HepG2 (cell line): ENCODE results near the gene GLUL. TPM values are rescaled to one million over a fixed set of nuclear protein-coding genes. Genes with fewer than 3 reads are reported as not detected.

Source experiments
- ELF1 ChIP-seq: sonication (generic); formaldehyde crosslinking; IDR thresholded peaks from 2 replicates; pipeline ENCODE4 v1.4.0; 2020; ENCODE audit warnings: missing genetic modification reagents
- PLRG1 ChIP-seq: fragments of 450-650 bp; conservative IDR thresholded peaks from 2 replicates; pipeline ENCODE4 v1.6.1; 2016
- PPARG ChIP-seq: conservative IDR thresholded peaks from 2 replicates; pipeline ENCODE4 v1.6.1; 2016; ENCODE audit warnings: missing biosample characterization, missing genetic modification reagents
- SNAI1 ChIP-seq: sonication (generic); formaldehyde crosslinking; IDR thresholded peaks from 2 replicates; pipeline ENCODE4 v1.5.0; 2020; ENCODE audit warnings: mild to moderate bottlenecking, missing genetic modification reagents, borderline replicate concordance
- TCF12 ChIP-seq, 2 experiments: fragments of 450-650 bp in 1 of 2; sonication (generic) in 1 of 2; formaldehyde crosslinking in 1 of 2; IDR thresholded peaks; 2 replicates each; pipeline versions ENCODE4 v1.6.1 to v1.8.0; 2017 to 2022; ENCODE audit warnings: antibody characterized with exemption in 1 of 2, mild to moderate bottlenecking in 1 of 2, missing genetic modification reagents in 1 of 2, moderate library complexity in 1 of 2
- ZNF33B ChIP-seq: sonication (generic); formaldehyde crosslinking; IDR thresholded peaks from 2 replicates; pipeline ENCODE4 v1.5.1; 2020; ENCODE audit warnings: mild to moderate bottlenecking, missing genetic modification reagents
- ZNF839 ChIP-seq: sonication (generic); formaldehyde crosslinking; IDR thresholded peaks from 2 replicates; pipeline ENCODE4 v1.4.0; 2020; ENCODE audit warnings: missing genetic modification reagents, mild to moderate bottlenecking, borderline replicate concordance
- polyA plus RNA-seq, 8 experiments: library from polyadenylated mRNA; depleted of rRNA in 3 of 8; stranded (reverse) in 7 of 8; unstranded in 1 of 8; fragments of >200 nt; fragmentation: Illumina TruSeq in 4 of 8; extraction: Trizol in 4 of 8; gene quantifications; 2 replicates each; pipeline versions ENCODE4 v1.2.1 to v1.2.3, GENCODE V29; 2011 to 2016; ENCODE audit warnings: low read depth in 4 of 8, missing spikeins in 1 of 8, mixed read lengths in 1 of 8; ENCODE audit not compliant: insufficient read depth in 1 of 8
- total RNA-seq, 5 experiments: library from RNA; depleted of rRNA; stranded (reverse); fragments of >200 nt; fragmentation: Illumina TruSeq; extraction: Trizol; gene quantifications; 2 replicates each; pipeline ENCODE4 v1.2.3, GENCODE V29; 2016; ENCODE audit warnings: low read depth in 1 of 5
- TF ChIP-seq, protein P1 (sequence below): sonication (generic); formaldehyde crosslinking; IDR thresholded peaks from 2 replicates; pipeline ENCODE4 v1.4.0; 2020; ENCODE audit warnings: missing genetic modification reagents, borderline replicate concordance
- TF ChIP-seq, protein P2 (sequence below): sonication (generic); formaldehyde crosslinking; IDR thresholded peaks from 2 replicates; pipeline ENCODE4 v1.5.0; 2020; ENCODE audit warnings: missing genetic modification reagents

GLUL gene
- total and polyA plus RNA-seq, 2 of the 13 experiments (the other 11 are each of a cell fraction or from before 2014, with no cell fraction given): 423 to 827 TPM

DNA sequence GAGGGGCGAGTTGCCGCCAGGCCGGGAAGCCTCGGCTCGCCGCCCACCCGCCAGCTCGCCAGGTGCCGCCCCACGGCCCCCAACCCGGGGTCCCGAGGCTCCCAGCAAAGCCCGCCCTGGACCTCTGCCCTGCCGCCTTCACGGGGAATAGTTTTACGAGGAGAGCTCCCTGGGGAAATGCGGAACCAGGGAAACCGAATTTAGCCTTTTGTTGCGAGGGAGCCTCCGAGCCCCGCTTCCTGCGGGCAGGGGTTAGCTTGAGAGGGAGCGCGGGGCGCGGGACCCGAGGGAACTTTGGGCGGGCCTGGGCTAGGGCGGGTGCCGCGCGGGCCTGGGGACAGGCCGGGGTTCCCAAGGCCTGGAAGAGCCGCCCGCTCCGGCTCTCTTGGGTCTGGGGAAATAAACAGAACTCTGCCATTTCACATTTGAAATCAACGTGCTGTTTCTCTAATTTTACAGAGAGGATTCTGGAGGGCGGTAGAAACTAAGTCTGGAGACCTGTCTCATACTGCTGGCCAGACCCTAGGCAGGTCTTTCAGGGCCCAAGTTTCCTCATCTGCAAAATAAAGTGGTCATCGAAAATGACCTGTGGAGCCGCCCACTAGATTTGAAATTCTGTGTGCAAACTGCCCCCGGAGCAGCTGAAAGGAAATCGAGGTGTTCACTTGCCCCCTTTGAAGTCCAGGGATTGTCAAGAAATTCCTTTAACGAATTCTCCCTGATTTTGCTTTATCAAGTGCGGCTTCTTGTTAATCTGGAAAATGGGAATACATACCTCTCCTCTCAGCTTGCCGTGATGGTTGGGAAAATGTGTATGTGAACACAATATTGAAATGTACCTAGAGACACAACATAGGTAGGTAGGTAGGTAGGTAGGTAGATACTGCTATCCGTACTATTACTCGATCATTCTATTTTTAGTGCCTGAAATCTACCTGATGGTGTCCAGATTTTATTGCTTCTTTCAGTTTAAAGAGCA is 749 bp upstream of the GLUL start (continued):
- TF ChIP-seq ZNF839 (no peak), SNAI1 (0 out of 2 replicates have a peak, but pooled peaks have one; percentile 17), PPARG (no peak), TCF12 (IDR thresholded peaks at IDR 0.05) (no peak), TCF12 (CRISPR knock-in tag; IDR thresholded peaks at IDR 0.05) (no peak), ZNF33B (no peak), ELF1 (CRISPR knock-in tag) (0 out of 2 replicates have a peak, but pooled peaks have one; percentile 11), PLRG1 (no peak)
- TF ChIP-seq, protein P1, sequence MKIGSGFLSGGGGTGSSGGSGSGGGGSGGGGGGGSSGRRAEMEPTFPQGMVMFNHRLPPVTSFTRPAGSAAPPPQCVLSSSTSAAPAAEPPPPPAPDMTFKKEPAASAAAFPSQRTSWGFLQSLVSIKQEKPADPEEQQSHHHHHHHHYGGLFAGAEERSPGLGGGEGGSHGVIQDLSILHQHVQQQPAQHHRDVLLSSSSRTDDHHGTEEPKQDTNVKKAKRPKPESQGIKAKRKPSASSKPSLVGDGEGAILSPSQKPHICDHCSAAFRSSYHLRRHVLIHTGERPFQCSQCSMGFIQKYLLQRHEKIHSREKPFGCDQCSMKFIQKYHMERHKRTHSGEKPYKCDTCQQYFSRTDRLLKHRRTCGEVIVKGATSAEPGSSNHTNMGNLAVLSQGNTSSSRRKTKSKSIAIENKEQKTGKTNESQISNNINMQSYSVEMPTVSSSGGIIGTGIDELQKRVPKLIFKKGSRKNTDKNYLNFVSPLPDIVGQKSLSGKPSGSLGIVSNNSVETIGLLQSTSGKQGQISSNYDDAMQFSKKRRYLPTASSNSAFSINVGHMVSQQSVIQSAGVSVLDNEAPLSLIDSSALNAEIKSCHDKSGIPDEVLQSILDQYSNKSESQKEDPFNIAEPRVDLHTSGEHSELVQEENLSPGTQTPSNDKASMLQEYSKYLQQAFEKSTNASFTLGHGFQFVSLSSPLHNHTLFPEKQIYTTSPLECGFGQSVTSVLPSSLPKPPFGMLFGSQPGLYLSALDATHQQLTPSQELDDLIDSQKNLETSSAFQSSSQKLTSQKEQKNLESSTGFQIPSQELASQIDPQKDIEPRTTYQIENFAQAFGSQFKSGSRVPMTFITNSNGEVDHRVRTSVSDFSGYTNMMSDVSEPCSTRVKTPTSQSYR (CRISPR knock-in tag): peak; percentile 91; the same call in 1 of the 2 replicates
- TF ChIP-seq, protein P2, sequence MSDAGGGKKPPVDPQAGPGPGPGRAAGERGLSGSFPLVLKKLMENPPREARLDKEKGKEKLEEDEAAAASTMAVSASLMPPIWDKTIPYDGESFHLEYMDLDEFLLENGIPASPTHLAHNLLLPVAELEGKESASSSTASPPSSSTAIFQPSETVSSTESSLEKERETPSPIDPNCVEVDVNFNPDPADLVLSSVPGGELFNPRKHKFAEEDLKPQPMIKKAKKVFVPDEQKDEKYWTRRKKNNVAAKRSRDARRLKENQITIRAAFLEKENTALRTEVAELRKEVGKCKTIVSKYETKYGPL (CRISPR knock-in tag): no peak
